SIG-M5 treated with dmso at 0.1 percent for 504 hours (cell line): Measurements from ENCODE around the gene CPA2.

ENCODE experiments used
- DNase-seq: peaks from one replicate; lab custom pipeline; 2025; ENCODE audit not compliant: unreplicated experiment; lab: John Stamatoyannopoulos, UW

CPA2 gene

GRCh38 chr7:130278860-130279259 is 12.2 kb downstream of the CPA2 start:
- no peak for DNase-seq

GRCh38 chr7:130279286-130279685 is 12.6 kb downstream of the CPA2 start:
- no peak for DNase-seq

- no peak for DNase-seq
Observed at GRCh38 chr7:130279906-130280305, 13.2 kb downstream of the CPA2 start.

GRCh38 chr7:130281260-130281659 is 14.6 kb downstream of the CPA2 start:
- DNase-seq, result no peak

- DNase-seq, result no peak
Observed at GRCh38 chr7:130286881-130287280, 20.2 kb downstream of the CPA2 start.

- DNase-seq, result no peak
Observed at GRCh38 chr7:130288168-130288567, 21.5 kb downstream of the CPA2 start.

GRCh38 chr7:130288829-130289228 is 22.2 kb downstream of the CPA2 start:
- no peak for DNase-seq

- DNase-seq, result no peak
Observed at GRCh38 chr7:130289478-130289877, 22.8 kb downstream of the CPA2 start.

GRCh38 chr7:130290745-130291144 is 24.1 kb downstream of the CPA2 start:
- no peak for DNase-seq

GRCh38 chr7:130292682-130293257 is 26.1 kb downstream of the CPA2 start, which contains the start of gene CPA4:
CPA4 (plus strand) TSS chr7:130293161; CDS start chr7:130293181, 20 bp downstream.
- no peak for DNase-seq

- DNase-seq, result no peak
Observed at GRCh38 chr7:130293521-130293920, 26.9 kb downstream of the CPA2 start.

- DNase-seq, result no peak
Observed at GRCh38 chr7:130294314-130294713, 27.7 kb downstream of the CPA2 start.

- no peak for DNase-seq
Observed at GRCh38 chr7:130296221-130296951, 29.7 kb downstream of the CPA2 start.

GRCh38 chr7:130297628-130298543 is 31.2 kb downstream of the CPA2 start:
- DNase-seq, result no peak

GRCh38 chr7:130298544-130299326 is 32.1 kb downstream of the CPA2 start:
- no peak for DNase-seq

- no peak for DNase-seq
Observed at GRCh38 chr7:130299866-130300265, 33.2 kb downstream of the CPA2 start.

- DNase-seq, result no peak
Observed at GRCh38 chr7:130301501-130302020, 34.9 kb downstream of the CPA2 start.

- DNase-seq, result no peak
Observed at GRCh38 chr7:130302649-130303048, 36.0 kb downstream of the CPA2 start.

- DNase-seq, result no peak
Observed at GRCh38 chr7:130303127-130303526, 36.5 kb downstream of the CPA2 start.

- no peak for DNase-seq
Observed at GRCh38 chr7:130303551-130303950, 36.9 kb downstream of the CPA2 start.

- DNase-seq, result no peak
Observed at GRCh38 chr7:130303982-130304381, 37.3 kb downstream of the CPA2 start.
